HFF-Myc (cell line): Measurements from ENCODE around the gene ZXDA.
"Not testable (repeated sequence)": the region's sequence is repeated elsewhere in the genome, so short reads cannot be mapped to it uniquely, and the experiment has no call there.

Experiments used
- DNase-seq: peaks from one replicate; pipeline ENCODE4 v3.0.0-alpha.2; 2011; ENCODE audit warnings: low read depth; ENCODE audit errors: extremely low read depth
- H3K4me3 ChIP-seq: replicated peaks from 2 replicates; pipeline ENCODE4 v1.5.1; 2011; ENCODE audit warnings: low read depth, mild to moderate bottlenecking, control low read depth, low read length
- CTCF ChIP-seq: IDR thresholded peaks from 2 replicates; pipeline ENCODE4 v1.5.1; 2012; ENCODE audit warnings: mild to moderate bottlenecking, low read depth, low read length, control low read depth; ENCODE audit errors: missing control alignments

ZXDA gene

GRCh38 chrX:57929373-57929772, 19.1 kb upstream of the ZXDA start:
- DNase-seq = no peak
- peak; percentile 13 for TF ChIP-seq CTCF
- H3K4me3 ChIP-seq = no peak overlapping the region

- H3K4me3 ChIP-seq = no peak overlapping the region
- DNase-seq = no peak
- no peak for TF ChIP-seq CTCF
These were observed 15.5 kb upstream of the ZXDA start for GRCh38 chrX:57925806-57926205.

GRCh38 chrX:57918750-57919436, 8.6 kb upstream of the ZXDA start:
- no peak for DNase-seq
- TF ChIP-seq CTCF = peak; percentile 35
- H3K4me3 ChIP-seq = no peak overlapping the region

GRCh38 chrX:57915680-57916079, 5.4 kb upstream of the ZXDA start:
- DNase-seq = no peak
- TF ChIP-seq CTCF = no peak
- no peak overlapping the region for H3K4me3 ChIP-seq

- not testable (repeated sequence) for DNase-seq
- H3K4me3 ChIP-seq = peak overlapping the region; percentile 43
These were observed 517 bp downstream of the ZXDA start for GRCh38 chrX:57909595-57910286.

- not testable (repeated sequence) for DNase-seq
- peak overlapping the region; percentile 43 for H3K4me3 ChIP-seq
These were observed 1.2 kb downstream of the ZXDA start for GRCh38 chrX:57908972-57909594.

GRCh38 chrX:57906790-57907189, 3.5 kb downstream of the ZXDA start:
- no peak for DNase-seq
- H3K4me3 ChIP-seq = peak overlapping the region; percentile 14; the same call in 1 of the 2 replicates
- no peak for TF ChIP-seq CTCF
